Skeletal muscle satellite cell (primary cell): Measurements from ENCODE around the gene MICA. TPM values are rescaled to one million over a fixed set of nuclear protein-coding genes. Genes with fewer than 3 reads are reported as not detected.

ENCODE experiments used
- small RNA-seq: library from RNA; depleted of rRNA; stranded (forward); fragments of <200 nt; gene quantifications from one replicate; pipeline ENCODE3, GENCODE V24; 2012

Gene MICA

Small RNA genes lying within 50 kb of the gene (small RNA-seq; reads per million reads assigned to genes)
- not detected for gene HLA-S
- gene MIR6891 = not detected
- not detected for gene RF00019
- gene RNU6-283P = not detected
